HCT116 (cell line): ENCODE data around the gene FANCD2OS. TPM values are rescaled to one million over a fixed set of nuclear protein-coding genes. Genes with fewer than 3 reads are reported as not detected.

Experiments used
- ATAC-seq: fragments of 200-7000 bp; cut with Tn5 transposase; 2 replicates; pipeline ENCODE4 v1.9.1; 2020; ENCODE audit warnings: mild to moderate bottlenecking, moderate library complexity
- BruUV-seq: library from RNA; stranded (reverse); fragments of 400-500 nt; replicated peaks from 2 replicates; lab custom pipeline; 2021; lab: Mats Ljungman, UMichigan
- CTCF ChIA-PET: fragments of 300-600 bp; sonication (Branson Sonifier 250); formaldehyde crosslinking; loops from one replicate; lab custom pipeline; 2021; ENCODE audit warnings: antibody characterized with exemption; lab: Charles Lee
- POLR2A ChIA-PET: fragments of 300-600, 350-600 bp; sonication (Branson Sonifier 250); formaldehyde crosslinking; loops from one replicate; lab custom pipeline; 2021; ENCODE audit warnings: antibody characterized with exemption; lab: Charles Lee
- RAD21 ChIA-PET, 2 experiments: fragments of 300-600 bp; sonication (Branson Sonifier 250); formaldehyde crosslinking; loops; one replicate each; lab custom pipeline; 2023; ENCODE audit warnings: low total read pairs in 2 of 2; ENCODE audit not compliant: uncharacterized antibody in 2 of 2, unreplicated experiment in 2 of 2, low non-redundant PET in 1 of 2; lab: Charles Lee
- DNase-seq: peaks from one replicate; pipeline ENCODE4 v3.0.0-alpha.2; 2010; ENCODE audit warnings: low read depth, low spot score
- H2AFZ ChIP-seq: fragments of 200-600 bp; shearing (Covaris generic), sonication (generic); 2 replicates; pipeline ENCODE4 v1.6.1; 2017; ENCODE audit warnings: low read depth, mixed run types, mixed read lengths, antibody characterized with exemption, low read length; ENCODE audit not compliant: poor library complexity, severe bottlenecking
- H3K27ac ChIP-seq: 2 replicates; pipeline ENCODE4 v1.5.1; 2012; ENCODE audit warnings: low read depth, low read length
- H3K27me3 ChIP-seq: fragments of 200-600 bp; sonication (generic); 2 replicates; pipeline ENCODE4 v1.6.1; 2016; ENCODE audit warnings: mixed run types, low read length, mixed read lengths; ENCODE audit not compliant: insufficient read depth
- H3K36me3 ChIP-seq, 2 experiments: fragments of 200-500 bp in 1 of 2; fragments of 200-600 bp in 1 of 2; sonication (Bioruptor generic) in 1 of 2; sonication (generic) in 1 of 2; 2 replicates each; pipeline versions ENCODE4 v1.5.1 to v1.6.1; 2014 to 2016; ENCODE audit warnings: low read length in 2 of 2, inconsistent platforms in 1 of 2, mixed read lengths in 1 of 2, mixed run types in 1 of 2; ENCODE audit not compliant: insufficient read depth in 2 of 2, control insufficient read depth in 1 of 2
- H3K4me1 ChIP-seq, 2 experiments: fragments of 200-600 bp in 1 of 2; sonication (generic) in 1 of 2; 2 replicates each; pipeline versions ENCODE4 v1.5.1 to v1.6.1; 2012 to 2017; ENCODE audit warnings: low read length in 2 of 2, inconsistent platforms in 1 of 2, mild to moderate bottlenecking in 1 of 2, mixed read lengths in 1 of 2, mixed run types in 1 of 2, moderate library complexity in 1 of 2; ENCODE audit not compliant: insufficient read depth in 2 of 2, control insufficient read depth in 1 of 2
- H3K4me2 ChIP-seq: fragments of 200-600 bp; sonication (generic); 2 replicates; pipeline ENCODE4 v1.6.1; 2017; ENCODE audit warnings: mixed run types, low read length, mixed read lengths
- H3K4me3 ChIP-seq, 2 experiments: fragments of 200-600 bp in 1 of 2; sonication (generic) in 1 of 2; replicated peaks in 1 of 2; 2 replicates each; pipeline ENCODE4 v1.5.1; 2011 to 2016; ENCODE audit warnings: low read length in 2 of 2, control low read depth in 1 of 2, low read depth in 1 of 2, mild to moderate bottlenecking in 1 of 2, mixed read lengths in 1 of 2, mixed run types in 1 of 2
- H3K79me2 ChIP-seq: fragments of 200-600 bp; sonication (generic); 2 replicates; pipeline ENCODE4 v1.6.1; 2017; ENCODE audit warnings: mild to moderate bottlenecking, mixed run types, low read length, moderate library complexity, mixed read lengths; ENCODE audit not compliant: insufficient read depth
- H3K9ac ChIP-seq: fragments of 200-600 bp; sonication (generic); 2 replicates; pipeline ENCODE4 v1.6.1; 2016; ENCODE audit warnings: low read length, mixed read lengths
- H3K9me2 ChIP-seq: fragments of 200-600 bp; sonication (generic), shearing (Covaris generic); 2 replicates; pipeline ENCODE4 v1.6.1; 2017; ENCODE audit warnings: mixed run types, mild to moderate bottlenecking, moderate library complexity; ENCODE audit not compliant: insufficient read depth
- H3K9me3 ChIP-seq, 2 experiments: fragments of 200-500 bp in 1 of 2; fragments of 200-600 bp in 1 of 2; sonication (Bioruptor generic) in 1 of 2; sonication (generic) in 1 of 2; 2 replicates each; pipeline ENCODE4 v1.6.1; 2014 to 2017; ENCODE audit warnings: low read length in 2 of 2, mixed read lengths in 2 of 2, inconsistent platforms in 1 of 2, low read depth in 1 of 2, mild to moderate bottlenecking in 1 of 2, mixed run types in 1 of 2, moderate library complexity in 1 of 2; ENCODE audit not compliant: control insufficient read depth in 1 of 2, insufficient read depth in 1 of 2
- H4K20me1 ChIP-seq: fragments of 200-600 bp; sonication (generic), shearing (Covaris generic); 2 replicates; pipeline ENCODE4 v1.6.1; 2017; ENCODE audit warnings: mixed run types, mild to moderate bottlenecking, moderate library complexity; ENCODE audit not compliant: insufficient read depth
- CBX3 ChIP-seq: IDR thresholded peaks from 2 replicates; pipeline ENCODE4 v1.6.1; 2012; ENCODE audit warnings: low read depth
- CEBPB ChIP-seq: IDR thresholded peaks from 2 replicates; pipeline ENCODE4 v1.6.1; 2012; ENCODE audit warnings: low read depth
- ELF1 ChIP-seq: IDR thresholded peaks from 2 replicates; pipeline ENCODE4 v1.6.1; 2012; ENCODE audit warnings: low read depth, borderline replicate concordance
- EZH2 ChIP-seq: fragments of 200-600 bp; sonication (generic); IDR thresholded peaks from 2 replicates; pipeline ENCODE4 v1.6.1; 2017; ENCODE audit warnings: antibody characterized with exemption, mixed run types
- JUND ChIP-seq: IDR thresholded peaks from 2 replicates; pipeline ENCODE4 v1.6.1; 2012
- SIN3A ChIP-seq: IDR thresholded peaks from 2 replicates; pipeline ENCODE4 v1.6.1; 2012; ENCODE audit warnings: low read depth
- SRF ChIP-seq: IDR thresholded peaks from 2 replicates; pipeline ENCODE4 v1.6.1; 2012; ENCODE audit warnings: low read depth
- TCF7L2 ChIP-seq: IDR thresholded peaks from 2 replicates; pipeline ENCODE4 v1.7.0; 2011; ENCODE audit warnings: borderline replicate concordance, inconsistent platforms; ENCODE audit not compliant: insufficient read depth, insufficient read length; ENCODE audit errors: extremely low read depth
- ZFX ChIP-seq: fragments of 450-650 bp; IDR thresholded peaks from 2 replicates; pipeline ENCODE4 v1.6.1; 2017
- ZNF274 ChIP-seq: fragments of 200-500 bp; sonication (Bioruptor generic); IDR thresholded peaks from 2 replicates; pipeline ENCODE4 v1.6.1; 2014; ENCODE audit warnings: mild to moderate bottlenecking, low read depth, low read length, inconsistent platforms
- intact Hi-C: fragments of 100-400 bp; cut with micrococcal nuclease; formaldehyde crosslinking; loops from 2 replicates; pipeline ENCODE4 v1.10.0; 2022
- total RNA-seq: library from RNA; stranded (reverse); gene quantifications from one replicate; pipeline ENCODE4 v1.2.1, GENCODE V29; 2021; ENCODE audit not compliant: unreplicated experiment
- TF ChIP-seq, protein P1 (sequence below), 3 experiments: fragments of 200-600 bp in 1 of 3; sonication (generic) in 1 of 3; IDR thresholded peaks in 2 of 3; conservative IDR thresholded peaks in 1 of 3; 2 replicates each; pipeline ENCODE4 v1.5.1; 2012 to 2017; ENCODE audit warnings: low read depth in 2 of 3, low read length in 2 of 3, antibody characterized with exemption in 1 of 3, borderline replicate concordance in 1 of 3, control low read depth in 1 of 3, mild to moderate bottlenecking in 1 of 3, mixed read lengths in 1 of 3, mixed run types in 1 of 3, moderate library complexity in 1 of 3; ENCODE audit not compliant: insufficient read depth in 1 of 3

FANCD2OS gene
- total RNA-seq, 1 experiment from 2014 or later = not detected

DNA sequence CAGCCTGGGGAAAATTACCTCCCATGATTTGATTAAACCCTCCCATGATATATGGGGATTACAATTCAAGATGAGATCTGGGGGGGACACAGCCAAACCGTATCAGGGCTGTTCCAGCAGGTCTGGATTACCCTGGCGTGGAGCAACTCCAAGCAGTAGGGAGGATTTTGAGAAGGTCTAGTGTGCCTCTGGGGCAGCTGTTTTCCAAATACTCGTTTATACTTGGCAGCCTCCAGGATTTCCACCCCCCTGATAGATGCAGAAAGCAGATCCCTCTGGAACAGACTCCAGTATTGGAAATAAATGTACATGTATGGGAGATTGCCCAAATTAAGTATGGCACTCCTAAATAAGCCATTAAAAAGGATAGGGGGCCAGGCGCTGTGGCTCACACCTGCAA is 49.0 kb upstream of the FANCD2OS start:
- Histone ChIP-seq H3K9ac (no peak overlapping the region), H3K27me3 (no peaks in the 10 kb centered on the region), H3K36me3 (0 out of 4 replicates have a peak, but pooled peaks cover 0 to 3% of the 10 kb centered on the region in 2 experiments), H3K9me2 (no peaks in the 10 kb centered on the region), H3K27ac (no peak overlapping the region), H4K20me1 (no peaks in the 10 kb centered on the region), H3K9me3 (no peaks in the 10 kb centered on the region), H2AFZ (no peak overlapping the region), H3K79me2 (no peaks in the 10 kb centered on the region), H3K4me2 (no peak overlapping the region), H3K4me1 (peaks cover 4% of the 10 kb centered on the region in 2 experiments; a peak in 1 of 4 replicates), H3K4me3 (no peak overlapping the region)
- intact Hi-C loops = no loop called here
- ChIA-PET RAD21 (no interaction called here), CTCF (no interaction called here), POLR2A (no interaction called here)
- DNase-seq (no peak), ATAC-seq (no peak)
- TF ChIP-seq ZNF274 (no peak), ZFX (no peak), ELF1 (no peak), SRF (no peak), CBX3 (no peak), JUND (no peak), CEBPB (no peak), TCF7L2 (no peak), EZH2 (no peak), SIN3A (no peak)
- TF ChIP-seq, protein P1, sequence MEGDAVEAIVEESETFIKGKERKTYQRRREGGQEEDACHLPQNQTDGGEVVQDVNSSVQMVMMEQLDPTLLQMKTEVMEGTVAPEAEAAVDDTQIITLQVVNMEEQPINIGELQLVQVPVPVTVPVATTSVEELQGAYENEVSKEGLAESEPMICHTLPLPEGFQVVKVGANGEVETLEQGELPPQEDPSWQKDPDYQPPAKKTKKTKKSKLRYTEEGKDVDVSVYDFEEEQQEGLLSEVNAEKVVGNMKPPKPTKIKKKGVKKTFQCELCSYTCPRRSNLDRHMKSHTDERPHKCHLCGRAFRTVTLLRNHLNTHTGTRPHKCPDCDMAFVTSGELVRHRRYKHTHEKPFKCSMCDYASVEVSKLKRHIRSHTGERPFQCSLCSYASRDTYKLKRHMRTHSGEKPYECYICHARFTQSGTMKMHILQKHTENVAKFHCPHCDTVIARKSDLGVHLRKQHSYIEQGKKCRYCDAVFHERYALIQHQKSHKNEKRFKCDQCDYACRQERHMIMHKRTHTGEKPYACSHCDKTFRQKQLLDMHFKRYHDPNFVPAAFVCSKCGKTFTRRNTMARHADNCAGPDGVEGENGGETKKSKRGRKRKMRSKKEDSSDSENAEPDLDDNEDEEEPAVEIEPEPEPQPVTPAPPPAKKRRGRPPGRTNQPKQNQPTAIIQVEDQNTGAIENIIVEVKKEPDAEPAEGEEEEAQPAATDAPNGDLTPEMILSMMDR (IDR thresholded peaks at IDR 0.05 in 2 of 3, conservative IDR thresholded peaks at IDR 0.05 in 1 of 3; ENCODE audit: borderline replicate concordance in 1 of 3, insufficient read depth in 1 of 3, low read depth in 2 of 3, low read length in 2 of 3) = no peak
- no TSS peak for BruUV-seq
